ENCODE measurements around the gene AHNAK2. TPM values are rescaled to one million over a fixed set of nuclear protein-coding genes. Genes with fewer than 3 reads are reported as not detected.
"Not testable (repeated sequence)": the region's sequence is repeated elsewhere in the genome, so short reads cannot be mapped to it uniquely, and the experiment has no call there.

The AHNAK2 gene
- total RNA-seq, 4 donors from 2014 or later = 44.9 to 175 (median 71.7) TPM

GRCh38 chr14:104953896-104954656, 24.1 kb downstream of the AHNAK2 start:
- no peak overlapping the region for H3K27ac ChIP-seq
- TF ChIP-seq POLR2A (IDR thresholded peaks at IDR 0.05) = no peak
- TF ChIP-seq, protein P1, sequence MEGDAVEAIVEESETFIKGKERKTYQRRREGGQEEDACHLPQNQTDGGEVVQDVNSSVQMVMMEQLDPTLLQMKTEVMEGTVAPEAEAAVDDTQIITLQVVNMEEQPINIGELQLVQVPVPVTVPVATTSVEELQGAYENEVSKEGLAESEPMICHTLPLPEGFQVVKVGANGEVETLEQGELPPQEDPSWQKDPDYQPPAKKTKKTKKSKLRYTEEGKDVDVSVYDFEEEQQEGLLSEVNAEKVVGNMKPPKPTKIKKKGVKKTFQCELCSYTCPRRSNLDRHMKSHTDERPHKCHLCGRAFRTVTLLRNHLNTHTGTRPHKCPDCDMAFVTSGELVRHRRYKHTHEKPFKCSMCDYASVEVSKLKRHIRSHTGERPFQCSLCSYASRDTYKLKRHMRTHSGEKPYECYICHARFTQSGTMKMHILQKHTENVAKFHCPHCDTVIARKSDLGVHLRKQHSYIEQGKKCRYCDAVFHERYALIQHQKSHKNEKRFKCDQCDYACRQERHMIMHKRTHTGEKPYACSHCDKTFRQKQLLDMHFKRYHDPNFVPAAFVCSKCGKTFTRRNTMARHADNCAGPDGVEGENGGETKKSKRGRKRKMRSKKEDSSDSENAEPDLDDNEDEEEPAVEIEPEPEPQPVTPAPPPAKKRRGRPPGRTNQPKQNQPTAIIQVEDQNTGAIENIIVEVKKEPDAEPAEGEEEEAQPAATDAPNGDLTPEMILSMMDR (IDR thresholded peaks at IDR 0.05) = no peak
- H3K27me3 ChIP-seq = no peaks in the 10 kb centered on the region
- no peaks in the 10 kb centered on the region for H3K36me3 ChIP-seq
- no peaks in the 10 kb centered on the region for H3K9me3 ChIP-seq
- no peak for DNase-seq
- H3K4me3 ChIP-seq = no peak overlapping the region
- intact Hi-C loops (cut with DNase I; ENCODE audit: low total_unique reads) = no loop called here
- H3K4me1 ChIP-seq = no peaks in the 10 kb centered on the region

GRCh38 chr14:104953097-104953496, 25.1 kb downstream of the AHNAK2 start:
- TF ChIP-seq, protein P1 (IDR thresholded peaks at IDR 0.05) = no peak
- no peak for TF ChIP-seq POLR2A (IDR thresholded peaks at IDR 0.05)
- H3K36me3 ChIP-seq = no peaks in the 10 kb centered on the region
- intact Hi-C loops (cut with DNase I; ENCODE audit: low total_unique reads) = no loop called here
- H3K27ac ChIP-seq = no peak overlapping the region
- H3K9me3 ChIP-seq = no peaks in the 10 kb centered on the region
- DNase-seq = no peak
- H3K27me3 ChIP-seq = no peaks in the 10 kb centered on the region
- H3K4me3 ChIP-seq = no peak overlapping the region
- H3K4me1 ChIP-seq = no peaks in the 10 kb centered on the region

DNA sequence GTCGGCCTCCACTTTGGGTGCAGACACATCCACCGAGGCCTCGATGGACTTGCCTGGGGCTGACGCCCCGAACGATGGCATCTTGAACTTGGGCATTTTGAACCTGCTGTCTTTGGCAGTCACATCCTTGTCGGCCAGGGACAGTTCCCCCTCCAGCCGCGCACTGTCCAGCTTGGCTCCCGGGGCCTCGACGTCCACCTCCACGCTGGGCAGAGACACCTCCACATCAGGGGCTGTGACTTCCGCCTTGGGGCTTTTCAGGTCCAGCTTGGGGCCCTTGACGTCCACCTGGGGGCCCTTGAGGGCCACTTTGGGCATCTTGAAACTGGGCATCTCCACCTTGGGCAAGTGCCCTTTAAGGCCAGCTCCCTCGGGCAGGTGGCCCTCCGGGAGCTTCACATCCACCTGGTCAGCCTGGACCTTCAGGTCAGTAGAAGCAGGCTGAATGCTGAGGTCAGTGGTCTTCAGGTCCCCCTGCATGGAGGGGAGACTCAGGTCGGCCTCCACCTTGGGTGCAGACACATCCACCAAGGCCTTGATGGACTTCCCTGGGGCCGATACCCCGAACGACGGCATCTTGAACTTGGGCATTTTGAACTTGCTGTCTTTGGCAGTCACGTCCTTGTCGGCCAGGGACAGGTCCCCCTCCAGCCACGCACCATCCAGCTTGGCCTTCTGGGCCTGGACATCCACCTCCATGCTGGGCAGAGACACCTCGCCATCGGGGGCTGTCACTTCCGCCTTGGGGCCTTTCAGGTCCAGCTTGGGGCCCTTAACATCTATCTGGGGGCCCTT, 26.1 kb downstream of the AHNAK2 start:
- H3K4me3 ChIP-seq; H3K9me3 ChIP-seq; H3K36me3 ChIP-seq; H3K27me3 ChIP-seq; H3K27ac ChIP-seq; H3K4me1 ChIP-seq; DNase-seq; intact Hi-C loops (cut with DNase I; ENCODE audit: low total_unique reads): not testable (repeated sequence)

- H3K27me3 ChIP-seq; DNase-seq; H3K4me1 ChIP-seq; intact Hi-C loops (cut with DNase I; ENCODE audit: low total_unique reads); H3K27ac ChIP-seq; H3K9me3 ChIP-seq; H3K36me3 ChIP-seq; H3K4me3 ChIP-seq: not testable (repeated sequence)
Observed at GRCh38 chr14:104950701-104951100, 27.5 kb downstream of the AHNAK2 start.

- Histone ChIP-seq H3K4me3 (no peak overlapping the region), H3K27ac (no peak overlapping the region), H3K9me3 (no peaks in the 10 kb centered on the region), H3K4me1 (no peaks in the 10 kb centered on the region), H3K27me3 (no peaks in the 10 kb centered on the region), H3K36me3 (no peaks in the 10 kb centered on the region)
- TF ChIP-seq POLR2A (IDR thresholded peaks at IDR 0.05) = no peak
- TF ChIP-seq, protein P1 (IDR thresholded peaks at IDR 0.05) = no peak
- no peak for DNase-seq
- intact Hi-C loops (cut with DNase I; ENCODE audit: low total_unique reads) = no loop called here
Observed at GRCh38 chr14:104950021-104950420, 28.2 kb downstream of the AHNAK2 start.

DNA sequence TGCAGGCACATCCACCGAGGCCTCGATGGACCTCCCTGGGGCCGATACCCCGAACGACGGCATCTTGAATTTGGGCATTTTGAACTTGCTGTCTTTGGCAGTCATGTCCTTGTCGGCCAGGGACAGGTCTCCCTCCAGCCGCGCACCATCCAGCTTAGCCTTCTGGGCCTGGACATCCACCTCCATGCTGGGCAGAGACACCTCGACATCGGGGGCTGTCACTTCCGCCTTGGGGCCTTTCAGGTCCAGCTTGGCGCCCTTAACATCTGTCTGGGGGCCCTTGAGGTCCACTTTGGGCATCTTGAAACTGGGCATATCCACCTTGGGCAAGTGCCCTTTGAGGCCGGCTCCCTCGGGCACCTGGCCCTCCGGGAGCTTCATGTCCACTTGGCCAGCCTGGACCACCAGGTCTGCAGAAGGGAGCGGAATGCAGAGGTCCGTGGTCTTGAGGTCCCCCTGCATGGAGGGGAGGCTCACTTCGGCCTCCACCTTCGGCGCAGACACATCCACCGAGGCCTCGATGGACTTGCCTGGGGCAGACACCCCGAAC, 28.7 kb downstream of the AHNAK2 start:
- H3K27ac ChIP-seq; H3K4me3 ChIP-seq; intact Hi-C loops (cut with DNase I; ENCODE audit: low total_unique reads); H3K9me3 ChIP-seq; H3K4me1 ChIP-seq; H3K27me3 ChIP-seq; DNase-seq; H3K36me3 ChIP-seq: not testable (repeated sequence)
